Astrocyte of the spinal cord (primary cell): Measurements from ENCODE around the gene KCNQ1.

ENCODE experiments used
- DNase-seq: peaks from one replicate; pipeline ENCODE4 v3.0.0; 2011; ENCODE audit warnings: low read depth, low spot score
- H3K4me3 ChIP-seq: 2 replicates; pipeline ENCODE4 v1.5.1; 2011; ENCODE audit warnings: low read depth, mild to moderate bottlenecking, low read length, moderate library complexity
- in situ Hi-C: cut with HindIII; loops from 2 replicates; pipeline ENCODE4 v1.10.0; 2017; ENCODE audit warnings: low sequenced_read_pairs
- TF ChIP-seq, protein P1 (sequence below): IDR thresholded peaks from 2 replicates; pipeline ENCODE4 v1.5.1; 2012; ENCODE audit warnings: low read depth, mild to moderate bottlenecking, low read length, inconsistent platforms

Gene KCNQ1

GRCh38 chr11:2398664-2399355 lies 46.0 kb upstream of the KCNQ1 start:
- H3K4me3 ChIP-seq: no peak overlapping the region

GRCh38 chr11:2399488-2400068 lies 45.2 kb upstream of the KCNQ1 start:
- in situ Hi-C loops: no loop called here
- peak; percentile 25 for DNase-seq
- peak overlapping the region; percentile 72 for H3K4me3 ChIP-seq
- TF ChIP-seq, protein P1, sequence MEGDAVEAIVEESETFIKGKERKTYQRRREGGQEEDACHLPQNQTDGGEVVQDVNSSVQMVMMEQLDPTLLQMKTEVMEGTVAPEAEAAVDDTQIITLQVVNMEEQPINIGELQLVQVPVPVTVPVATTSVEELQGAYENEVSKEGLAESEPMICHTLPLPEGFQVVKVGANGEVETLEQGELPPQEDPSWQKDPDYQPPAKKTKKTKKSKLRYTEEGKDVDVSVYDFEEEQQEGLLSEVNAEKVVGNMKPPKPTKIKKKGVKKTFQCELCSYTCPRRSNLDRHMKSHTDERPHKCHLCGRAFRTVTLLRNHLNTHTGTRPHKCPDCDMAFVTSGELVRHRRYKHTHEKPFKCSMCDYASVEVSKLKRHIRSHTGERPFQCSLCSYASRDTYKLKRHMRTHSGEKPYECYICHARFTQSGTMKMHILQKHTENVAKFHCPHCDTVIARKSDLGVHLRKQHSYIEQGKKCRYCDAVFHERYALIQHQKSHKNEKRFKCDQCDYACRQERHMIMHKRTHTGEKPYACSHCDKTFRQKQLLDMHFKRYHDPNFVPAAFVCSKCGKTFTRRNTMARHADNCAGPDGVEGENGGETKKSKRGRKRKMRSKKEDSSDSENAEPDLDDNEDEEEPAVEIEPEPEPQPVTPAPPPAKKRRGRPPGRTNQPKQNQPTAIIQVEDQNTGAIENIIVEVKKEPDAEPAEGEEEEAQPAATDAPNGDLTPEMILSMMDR: no peak

More at GRCh38 chr11:2398664-2399355, 46.0 kb upstream of the KCNQ1 start:
- DNase-seq: no peak
- TF ChIP-seq, protein P1: no peak
- in situ Hi-C loops: no loop called here

DNA sequence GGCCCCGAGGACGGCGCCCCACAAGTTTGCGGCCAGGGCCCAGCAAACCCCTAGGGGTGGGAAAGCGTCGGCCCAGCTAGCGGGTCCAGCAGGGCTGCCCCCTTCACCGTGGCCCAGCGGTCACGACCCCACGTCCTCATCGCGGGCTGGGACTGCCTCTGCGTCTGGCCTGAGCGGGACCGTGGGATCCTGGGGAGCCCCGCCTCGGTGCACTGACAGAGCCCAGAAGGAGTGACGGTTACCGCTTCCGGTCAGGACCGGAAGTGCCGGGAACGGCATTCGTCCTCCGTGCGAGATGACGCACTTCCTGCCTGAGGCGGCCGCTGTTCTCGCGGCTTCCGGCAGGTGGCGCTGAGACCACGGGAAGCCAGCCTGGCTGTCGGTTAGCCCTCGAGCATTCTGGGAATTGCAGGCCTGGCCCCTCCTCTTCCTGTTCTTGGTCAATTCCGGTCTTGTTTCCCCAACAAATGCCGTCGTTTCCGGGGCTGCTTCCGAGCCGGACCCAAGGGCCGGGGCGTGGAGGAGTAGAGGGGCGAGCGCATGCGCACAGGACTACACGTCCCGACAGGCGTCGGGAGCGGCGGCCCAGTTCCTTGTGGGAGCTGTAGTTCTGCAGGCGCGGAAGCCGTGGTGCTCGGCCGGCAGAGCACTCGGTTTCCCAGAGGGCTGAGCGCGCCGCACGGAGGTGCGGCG lies 44.6 kb upstream of the KCNQ1 start, which contains the start of gene TSSC4:
Gene TSSC4 (plus strand): TSS at position 682 of the 693 bp plus-strand sequence. CDS start 1,884 bp downstream, outside the sequence.
- TF ChIP-seq, protein P1: peak; percentile 99
- in situ Hi-C loops: no loop called here
- H3K4me3 ChIP-seq: peak within 1 kb of the TSS; percentile 90
- DNase-seq: peak; percentile 100

DNA sequence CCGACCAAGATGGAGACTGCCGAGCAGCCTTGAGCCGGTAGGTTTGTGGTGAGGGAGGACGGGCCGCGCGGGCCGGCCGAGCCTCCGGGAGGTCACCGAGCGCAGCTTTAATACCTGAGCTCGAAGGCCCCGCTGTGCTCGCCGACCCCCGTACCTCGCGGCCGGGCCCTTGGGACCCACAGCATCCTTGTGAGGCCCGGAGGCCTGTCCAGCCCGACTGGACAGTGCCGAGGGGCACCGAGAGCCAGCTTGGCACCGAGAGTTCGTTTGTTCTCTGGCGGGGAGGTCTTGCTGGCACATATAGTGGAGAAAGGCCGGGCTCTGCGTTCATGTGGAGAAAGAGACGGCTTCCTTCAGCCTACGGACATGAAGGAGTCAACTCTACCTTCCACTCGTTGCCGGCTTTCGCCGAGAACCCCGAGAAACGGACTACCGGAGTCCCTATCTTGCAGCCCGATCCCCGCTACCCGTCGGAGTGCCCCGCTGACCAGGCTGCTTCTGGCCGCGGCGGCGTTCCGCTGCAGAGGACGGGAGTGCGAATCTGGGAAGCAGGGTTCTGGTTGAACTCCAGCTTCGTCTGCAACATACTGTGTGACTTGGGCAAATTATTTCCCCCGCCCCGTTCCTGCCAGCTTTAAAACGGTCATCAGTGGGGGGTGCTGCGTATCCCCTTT lies 43.9 kb upstream of the KCNQ1 start:
- no peak for DNase-seq
- in situ Hi-C loops: no loop called here
- peak overlapping the region; percentile 90 for H3K4me3 ChIP-seq
- TF ChIP-seq, protein P1: no peak

DNA sequence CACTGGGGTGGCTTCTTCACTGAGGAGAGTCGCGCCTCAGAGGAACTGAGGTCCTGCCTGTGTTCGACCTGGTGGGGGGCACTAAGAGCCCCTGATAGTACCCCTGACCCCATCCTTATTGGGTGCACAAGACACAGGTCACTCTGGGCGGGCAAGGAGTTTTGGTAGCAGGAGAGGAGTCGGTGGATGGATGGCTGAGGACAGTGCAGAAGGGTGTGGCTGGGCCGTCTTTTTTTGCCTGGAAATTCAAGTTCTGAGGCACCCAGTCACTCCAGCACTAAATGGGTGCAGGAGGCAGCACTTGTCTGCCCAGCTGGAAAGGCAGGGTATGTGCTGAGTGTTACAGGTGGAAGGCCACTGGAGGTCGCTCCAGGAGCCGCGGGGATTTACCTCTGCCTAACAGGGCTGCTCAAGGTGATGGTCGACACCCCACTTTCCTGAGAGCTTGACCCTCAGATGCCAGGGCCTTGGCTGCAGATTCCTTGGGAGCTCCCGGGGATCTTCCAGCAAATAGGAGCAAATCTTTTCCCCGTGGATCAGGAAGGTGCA lies 43.3 kb upstream of the KCNQ1 start:
- no peak for DNase-seq
- TF ChIP-seq, protein P1: no peak
- in situ Hi-C loops: no loop called here
- H3K4me3 ChIP-seq: peak overlapping the region; percentile 90

- no peak for DNase-seq
- in situ Hi-C loops: no loop called here
- TF ChIP-seq, protein P1: no peak
- peak overlapping the region; percentile 90 for H3K4me3 ChIP-seq
Measured at GRCh38 chr11:2402106-2402505, 42.7 kb upstream of the KCNQ1 start.
